CD4-positive, alpha-beta T cell treated with Interleukin-17A for 4 hours (primary cell): ENCODE data around the gene CDKN2C.
"Not testable (repeated sequence)": the region's sequence is repeated elsewhere in the genome, so short reads cannot be mapped to it uniquely, and the experiment has no call there.

Source experiments
- DNase-seq: peaks from one replicate; pipeline ENCODE4 v3.0.0-alpha.2; 2020; ENCODE audit warnings: mixed read lengths

CDKN2C gene

DNA sequence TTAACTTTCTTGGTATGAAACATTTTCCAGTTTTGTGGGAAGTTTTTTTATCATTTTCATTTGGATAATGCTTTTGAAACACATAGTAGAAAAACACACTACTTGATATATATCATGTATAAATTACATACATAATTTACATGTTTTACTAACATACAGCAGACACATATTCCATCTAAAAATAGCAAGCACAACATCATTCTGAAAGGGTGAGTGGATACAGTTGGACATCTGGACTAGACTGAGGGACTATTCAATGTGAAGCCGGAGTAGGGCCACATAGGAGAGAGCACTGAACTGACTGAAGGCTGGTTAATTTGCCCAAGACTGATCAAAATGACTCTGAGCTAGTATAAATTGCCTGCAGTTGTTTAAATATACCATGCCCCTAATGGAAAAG lies 11.7 kb downstream of the CDKN2C start:
- no peak for DNase-seq

DNA sequence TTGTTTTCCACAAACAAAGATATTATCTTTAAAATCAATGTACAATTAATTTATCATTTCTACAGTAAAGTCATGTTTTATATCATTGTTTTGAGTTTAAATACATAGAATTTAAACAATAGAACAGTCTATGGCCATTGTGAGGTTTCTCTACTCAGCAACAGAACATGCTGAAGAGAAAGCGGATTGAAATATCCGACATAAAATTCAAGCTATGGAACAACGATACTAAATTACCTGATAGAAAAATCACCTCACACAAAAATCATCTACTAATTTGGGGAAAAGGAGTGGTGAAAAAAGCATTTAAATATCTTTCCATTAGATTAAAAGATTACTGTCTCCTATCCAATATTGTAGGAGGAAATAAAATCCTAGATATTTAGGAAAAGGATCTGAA lies 12.6 kb downstream of the CDKN2C start:
- DNase-seq = no peak

DNA sequence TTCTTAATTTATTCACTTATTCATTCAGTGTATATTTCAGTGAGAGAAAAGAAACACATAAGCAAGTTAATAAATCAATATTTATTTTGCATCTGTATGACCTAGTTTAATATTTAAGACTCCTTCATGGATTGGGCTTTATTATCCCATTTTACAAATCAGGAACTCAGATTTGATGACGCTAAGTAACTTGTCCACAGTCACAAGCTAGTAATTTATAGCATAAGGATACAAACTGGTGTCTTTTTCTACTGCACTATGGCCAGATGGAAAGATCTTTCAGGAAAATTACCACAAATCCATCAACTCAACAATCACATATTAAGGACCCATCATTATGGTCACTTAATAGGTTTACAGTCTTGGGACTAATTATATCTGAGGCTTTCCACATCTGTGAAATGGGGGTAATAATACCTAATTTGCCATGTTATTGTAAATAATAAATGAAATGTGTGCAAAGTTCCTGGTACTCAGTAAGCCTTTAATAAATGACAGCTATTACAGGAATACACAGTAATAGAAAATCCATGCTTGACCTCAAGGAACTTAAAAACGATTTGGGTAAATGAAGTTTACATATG lies 13.3 kb downstream of the CDKN2C start:
- DNase-seq = no peak

DNA sequence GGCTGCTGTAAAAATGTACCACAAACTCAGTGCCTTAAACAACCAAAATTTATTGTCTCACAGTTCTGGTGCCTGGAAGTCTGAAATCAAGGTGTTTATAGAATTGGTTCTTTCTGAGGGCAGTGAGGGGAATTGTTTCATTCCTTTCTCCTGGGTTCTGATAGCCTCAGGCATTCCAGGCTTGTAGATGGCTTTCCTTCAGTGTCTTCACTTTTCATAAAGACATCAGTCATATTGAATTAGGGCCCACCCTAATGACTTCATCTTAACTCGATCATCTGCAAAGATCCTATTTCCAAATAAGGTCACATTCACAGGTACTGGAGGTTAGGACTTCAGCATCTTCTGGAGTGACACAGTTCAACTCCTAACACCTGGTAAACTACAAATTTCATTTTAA lies 15.0 kb downstream of the CDKN2C start:
- DNase-seq = no peak

DNA sequence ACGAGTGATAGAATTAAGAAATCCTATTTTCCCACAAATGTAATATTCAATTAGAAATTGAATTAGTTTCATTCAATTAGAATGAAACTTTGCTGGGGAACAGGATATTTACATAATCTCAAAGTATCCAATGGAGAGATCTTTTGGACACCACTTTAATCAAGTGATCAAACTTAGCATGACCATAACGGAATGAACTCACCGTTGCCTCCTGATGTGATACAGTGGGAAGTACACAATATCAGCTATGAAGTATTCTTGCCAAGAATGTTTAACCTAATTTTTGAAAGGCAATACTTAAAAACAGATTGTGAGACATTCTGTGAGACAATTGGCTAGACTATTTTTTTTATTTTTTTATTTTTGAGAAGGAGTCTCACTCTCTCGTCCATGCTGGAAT lies 16.6 kb downstream of the CDKN2C start:
- DNase-seq = no peak

DNA sequence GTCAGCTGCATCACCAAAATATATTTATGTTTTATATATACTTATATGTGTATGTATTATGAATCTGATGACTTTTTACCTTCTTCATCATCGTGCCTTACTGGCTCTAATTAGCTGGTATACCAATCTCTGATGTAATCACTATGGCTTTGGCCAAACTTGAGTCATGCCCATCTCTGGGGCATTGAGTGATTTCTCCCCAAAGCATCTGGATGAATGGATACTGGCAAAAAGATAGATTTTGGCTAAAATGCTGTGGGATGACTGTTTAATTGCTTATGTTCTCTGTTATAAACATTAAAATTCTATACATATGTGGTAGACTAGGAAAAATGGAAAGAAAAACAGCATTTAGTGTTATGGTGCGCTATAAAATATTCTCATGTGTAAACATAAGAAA lies 19.6 kb downstream of the CDKN2C start:
- DNase-seq = no peak

DNA sequence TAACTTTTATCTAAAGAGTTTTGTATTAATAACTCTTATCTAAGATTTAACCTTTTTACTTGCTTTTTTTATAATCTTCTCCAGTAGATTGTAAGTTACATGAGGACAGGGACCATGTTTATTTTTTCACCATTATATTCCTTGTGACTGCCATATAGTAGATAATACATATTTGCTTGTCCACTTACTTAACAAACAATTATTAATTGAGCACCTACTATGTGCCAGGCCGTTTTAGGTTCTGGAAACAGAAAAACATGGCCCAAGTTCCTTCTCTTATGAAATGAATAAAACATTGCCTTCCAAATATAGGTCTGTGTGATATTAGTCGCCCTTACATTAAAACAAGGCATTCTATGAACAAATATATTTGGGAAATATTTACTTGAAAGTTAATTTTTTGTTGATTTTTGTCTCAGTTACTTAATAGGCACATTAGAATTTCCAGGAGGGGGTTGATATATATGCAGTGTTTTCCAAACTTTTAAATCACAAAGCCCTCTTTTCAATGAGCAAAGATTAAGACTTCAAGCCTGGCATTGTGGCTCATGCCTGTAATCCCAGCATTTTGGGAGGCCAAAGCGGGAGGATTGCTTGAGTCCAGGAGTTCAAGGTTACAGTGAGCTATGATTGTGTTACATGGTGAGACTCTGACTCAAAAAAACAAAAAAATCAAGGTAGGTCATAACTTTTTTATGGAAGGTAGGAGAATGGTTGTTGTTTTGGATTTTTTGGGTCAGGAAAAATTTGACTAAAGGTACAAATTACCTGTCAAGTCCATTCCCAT lies 22.7 kb downstream of the CDKN2C start:
- DNase-seq = no peak

DNA sequence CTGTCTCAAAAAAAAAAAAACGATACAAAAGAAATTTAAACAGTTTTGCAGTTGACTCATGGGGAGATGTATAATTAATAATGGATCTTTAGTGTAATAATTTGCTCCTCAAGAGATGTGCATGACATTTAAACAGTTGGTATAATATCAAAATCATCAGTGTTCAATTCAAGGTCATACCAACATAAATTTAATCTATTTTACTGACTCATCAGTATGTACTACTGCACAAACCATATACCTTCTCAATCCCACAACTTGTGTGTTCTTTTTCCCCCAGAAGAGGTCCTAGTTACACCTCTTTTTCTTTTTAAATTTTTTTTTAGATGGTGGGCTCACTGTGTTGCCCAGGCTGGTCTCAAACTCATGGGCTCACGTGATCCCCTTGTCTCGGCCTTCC lies 23.6 kb downstream of the CDKN2C start:
- no peak for DNase-seq

DNA sequence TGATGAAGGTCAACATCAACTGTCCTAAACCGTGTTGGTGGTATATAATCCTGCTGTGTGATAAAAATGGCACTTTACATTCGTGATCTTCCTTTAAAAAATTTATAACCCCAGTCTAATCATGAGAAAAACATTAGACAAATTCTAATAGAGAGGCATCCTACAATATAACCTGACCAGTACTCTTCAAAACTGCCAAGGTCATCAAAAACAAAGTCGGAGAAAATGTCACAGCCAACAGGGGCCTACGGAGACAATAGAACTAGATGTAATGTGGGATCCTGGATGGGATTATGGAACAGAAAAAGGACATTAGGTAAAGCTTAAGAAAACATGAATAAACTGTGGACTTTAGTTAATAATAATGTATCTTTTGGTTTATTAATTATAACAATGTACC lies 25.0 kb downstream of the CDKN2C start:
- DNase-seq = no peak

DNA sequence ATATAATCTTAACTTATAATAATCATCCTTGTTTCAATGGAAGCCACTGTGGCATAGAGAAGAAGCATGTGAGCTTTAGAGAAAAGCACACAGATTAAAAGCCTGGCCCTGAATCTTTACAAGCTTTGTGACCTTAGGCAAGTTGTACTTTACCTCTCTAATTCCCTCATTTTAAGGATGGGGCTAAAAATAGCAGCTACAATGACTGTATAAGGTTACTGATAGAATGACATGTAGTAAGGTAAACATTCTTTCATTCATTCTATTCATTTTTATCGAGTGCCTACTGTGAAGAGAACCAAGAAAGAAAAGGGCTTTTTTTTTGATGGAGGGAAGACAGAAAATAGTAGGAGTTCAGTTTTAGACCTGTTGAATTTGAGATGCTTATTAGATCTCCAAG lies 25.6 kb downstream of the CDKN2C start:
- no peak for DNase-seq

DNA sequence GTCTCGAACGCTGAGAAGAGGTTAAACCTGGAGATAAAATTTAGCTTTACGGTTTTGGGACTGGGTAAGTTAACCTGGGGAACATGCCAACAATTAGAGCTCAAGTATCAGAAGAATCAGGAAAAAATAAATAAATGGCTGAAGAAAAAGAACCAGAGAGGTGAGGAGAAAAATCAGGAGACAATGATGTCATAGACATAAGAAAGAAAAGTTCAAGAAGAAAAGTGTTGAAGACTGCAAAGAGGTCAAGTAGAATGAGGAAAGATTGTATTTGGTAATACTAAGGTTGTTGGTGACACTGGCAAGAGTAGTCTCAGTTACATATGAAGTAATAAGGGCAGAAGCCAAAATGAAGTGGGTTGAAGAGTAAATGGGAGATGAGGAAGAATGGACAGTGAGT lies 26.0 kb downstream of the CDKN2C start:
- no peak for DNase-seq

DNA sequence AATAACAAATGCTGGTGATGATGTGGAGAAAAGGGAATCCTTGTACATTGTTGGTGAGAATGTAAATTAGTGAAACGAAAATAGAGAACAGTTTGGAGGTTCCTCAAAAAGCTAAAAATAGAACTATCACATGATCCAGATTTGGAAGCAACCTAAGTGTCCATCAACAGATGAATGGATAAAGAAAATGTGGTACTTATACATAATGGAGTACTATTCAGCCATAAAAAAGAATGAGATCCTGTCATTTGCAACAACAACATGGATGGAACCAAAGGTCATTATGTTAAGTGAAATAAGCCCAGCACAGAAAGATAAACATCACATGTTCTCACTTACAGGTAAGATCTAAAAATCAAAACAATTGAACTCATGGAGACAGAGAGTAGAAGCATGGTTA lies 29.3 kb downstream of the CDKN2C start:
- not testable (repeated sequence) for DNase-seq

DNA sequence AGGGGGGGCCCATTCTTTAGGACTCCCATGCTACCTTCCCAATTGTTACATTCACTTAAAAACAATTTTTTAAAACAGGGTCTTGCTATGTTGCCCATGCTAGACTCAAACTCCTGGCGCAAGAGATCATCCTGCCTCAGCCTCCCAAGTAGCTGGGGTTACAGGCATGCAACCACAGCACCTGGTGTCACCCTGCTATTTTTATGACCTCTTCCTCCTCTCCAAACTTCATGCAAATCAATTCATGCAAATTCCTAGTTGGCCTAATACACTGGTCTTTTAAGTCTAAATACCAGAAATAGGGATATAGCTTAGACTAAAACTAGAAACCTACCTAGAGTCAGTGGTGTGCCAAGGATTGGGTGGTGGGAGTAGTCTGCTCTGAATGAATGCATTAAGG lies 30.1 kb downstream of the CDKN2C start:
- DNase-seq = no peak

DNA sequence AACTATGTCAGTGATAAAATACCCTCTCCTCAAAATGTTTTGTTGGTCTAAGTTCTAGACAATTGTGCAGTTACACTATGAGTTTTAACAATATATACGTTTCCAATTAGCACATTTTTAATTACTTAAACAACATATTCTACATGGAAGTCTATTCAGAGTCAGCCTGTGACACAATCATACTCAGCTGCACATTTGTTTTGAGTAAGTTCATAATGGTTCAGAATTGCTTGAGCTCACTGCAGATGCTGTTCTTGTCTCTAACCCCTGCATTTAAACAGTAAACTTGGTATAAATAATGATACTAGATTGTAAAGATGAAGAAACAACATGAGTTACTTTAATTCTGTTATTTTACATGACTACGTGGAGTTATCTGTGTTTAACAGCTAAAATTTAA lies 30.6 kb downstream of the CDKN2C start:
- no peak for DNase-seq

DNA sequence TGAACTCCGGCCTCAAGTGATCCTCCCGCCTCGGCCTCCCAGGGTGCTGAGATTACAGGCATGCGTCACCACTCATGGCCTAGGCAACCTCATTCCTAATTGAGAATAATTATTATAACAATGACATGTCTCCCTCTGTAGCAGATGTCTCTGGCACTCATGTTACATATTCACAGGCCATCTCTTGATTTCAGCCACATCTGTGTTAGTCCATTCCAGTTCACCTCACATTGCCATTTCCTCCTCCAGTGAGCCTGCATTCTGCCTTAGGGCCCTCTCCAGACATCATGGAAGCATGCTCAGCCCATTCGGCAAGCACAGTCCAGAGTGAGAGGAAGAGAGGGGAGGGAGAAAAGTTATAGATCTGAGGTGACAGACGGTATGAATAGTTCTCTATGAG lies 32.5 kb downstream of the CDKN2C start:
- DNase-seq = no peak

DNA sequence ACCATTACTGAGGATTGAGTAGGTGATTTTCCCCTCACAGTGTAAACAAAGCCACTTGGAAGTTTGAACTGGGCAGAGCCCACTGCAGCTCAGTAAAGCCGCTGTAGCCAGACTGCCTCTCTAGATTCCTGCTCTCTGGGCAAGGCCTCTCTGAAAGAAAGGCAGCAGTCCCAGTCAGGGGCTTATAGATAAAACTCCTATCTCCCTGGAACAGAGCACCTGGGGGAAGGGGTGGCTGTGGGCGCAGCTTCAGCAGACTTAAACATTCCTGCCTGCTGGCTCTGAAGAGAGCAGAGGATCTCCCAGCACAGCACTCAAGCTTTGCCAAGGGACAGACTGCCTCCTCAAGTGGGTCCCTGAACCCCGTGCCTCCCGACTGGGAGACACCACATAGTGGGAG lies 35.5 kb downstream of the CDKN2C start:
- DNase-seq = not testable (repeated sequence)

DNA sequence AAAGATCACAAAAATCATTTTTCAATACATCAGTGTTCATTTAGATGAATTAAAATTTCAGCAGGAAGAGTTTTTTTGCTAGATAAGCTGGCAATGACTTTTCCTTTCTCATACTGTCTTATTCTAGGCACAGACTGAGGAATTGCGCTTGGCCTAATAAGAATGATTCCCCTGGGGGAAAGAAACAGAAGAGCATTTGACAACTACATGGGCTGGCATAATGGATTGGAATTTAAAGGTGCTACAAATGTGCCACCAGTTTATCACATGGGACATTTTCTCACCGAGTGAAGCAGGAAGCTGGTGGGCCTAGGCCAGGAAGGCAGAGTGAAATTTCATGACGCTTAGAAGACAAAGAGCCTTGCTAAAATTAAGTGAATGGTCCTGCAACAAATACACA lies 39.3 kb downstream of the CDKN2C start:
- DNase-seq = no peak

DNA sequence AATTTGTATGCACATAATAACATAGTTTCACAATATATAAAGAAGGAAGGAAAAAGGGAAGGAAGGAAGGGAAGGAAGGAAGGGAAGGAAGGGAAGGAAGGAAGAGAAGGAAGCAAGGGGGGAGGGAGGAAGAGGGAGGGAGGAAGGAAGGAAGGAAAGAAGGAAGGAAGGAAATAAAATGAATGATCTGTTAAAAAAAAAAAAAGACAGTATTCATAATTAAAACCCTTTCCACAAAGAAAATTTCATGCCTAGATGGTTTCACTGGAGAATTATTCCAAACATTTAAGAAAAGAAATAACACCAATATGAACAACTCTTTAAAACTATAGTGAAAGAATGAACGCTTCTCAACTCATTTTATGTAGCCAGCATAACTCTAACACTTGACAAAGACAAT lies 44.8 kb downstream of the CDKN2C start:
- DNase-seq = no peak

DNA sequence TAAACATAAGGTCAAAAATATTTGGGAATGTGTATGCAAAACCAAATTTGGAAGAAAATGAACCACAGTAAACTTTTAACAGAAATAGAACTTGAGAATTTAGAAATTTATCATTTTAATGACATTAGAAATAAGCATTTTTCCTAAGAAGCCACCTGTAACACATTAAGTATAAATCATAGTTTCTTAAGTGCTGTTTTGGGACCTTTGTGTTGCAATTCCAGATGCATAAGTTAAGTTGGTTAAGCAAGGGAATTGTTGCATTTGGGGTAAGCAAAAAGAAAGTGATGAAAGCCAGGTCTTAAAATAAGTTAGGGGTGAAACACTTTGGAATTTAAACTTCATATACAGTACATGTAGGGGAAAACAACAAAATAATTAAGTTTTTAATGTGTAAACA lies 49.8 kb downstream of the CDKN2C start:
- no peak for DNase-seq
